ENCODE results near the gene RBM10. TPM values are rescaled to one million over a fixed set of nuclear protein-coding genes. Genes with fewer than 3 reads are reported as not detected.

RBM10 gene
- total RNA-seq, 3 donors from 2014 or later = 35.2 to 40.2 (median 37.7) TPM

DNA sequence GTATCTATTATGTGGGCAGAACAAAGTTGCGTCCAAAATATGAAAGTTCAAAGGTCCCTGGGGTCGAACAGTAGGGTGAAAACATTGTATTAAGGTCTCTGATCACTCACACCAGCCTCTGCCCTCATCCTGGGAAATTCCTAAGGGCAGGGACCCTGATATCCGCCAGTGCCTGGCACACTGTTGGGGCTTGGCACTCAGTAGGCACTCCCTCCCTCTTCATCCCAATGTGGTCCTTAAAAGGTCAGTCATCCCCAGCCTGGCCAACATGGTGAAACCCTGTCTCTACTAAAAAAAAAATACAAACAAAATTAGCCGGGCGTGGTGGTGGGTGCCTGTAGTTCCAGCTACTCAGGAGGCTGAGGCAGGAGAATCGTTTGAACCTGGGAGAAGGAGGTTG is 6.8 kb upstream of the RBM10 start:
- ATAC-seq (no peak), DNase-seq (no peak)
- no peaks in the 10 kb centered on the region for H3K9me3 ChIP-seq
- H3K4me3 ChIP-seq = no peak overlapping the region
- H3K36me3 ChIP-seq (ENCODE audit: low read depth) = no peaks in the 10 kb centered on the region
- H3K4me1 ChIP-seq (ENCODE audit: low read depth) = no peaks in the 10 kb centered on the region
- TF ChIP-seq, protein P1, sequence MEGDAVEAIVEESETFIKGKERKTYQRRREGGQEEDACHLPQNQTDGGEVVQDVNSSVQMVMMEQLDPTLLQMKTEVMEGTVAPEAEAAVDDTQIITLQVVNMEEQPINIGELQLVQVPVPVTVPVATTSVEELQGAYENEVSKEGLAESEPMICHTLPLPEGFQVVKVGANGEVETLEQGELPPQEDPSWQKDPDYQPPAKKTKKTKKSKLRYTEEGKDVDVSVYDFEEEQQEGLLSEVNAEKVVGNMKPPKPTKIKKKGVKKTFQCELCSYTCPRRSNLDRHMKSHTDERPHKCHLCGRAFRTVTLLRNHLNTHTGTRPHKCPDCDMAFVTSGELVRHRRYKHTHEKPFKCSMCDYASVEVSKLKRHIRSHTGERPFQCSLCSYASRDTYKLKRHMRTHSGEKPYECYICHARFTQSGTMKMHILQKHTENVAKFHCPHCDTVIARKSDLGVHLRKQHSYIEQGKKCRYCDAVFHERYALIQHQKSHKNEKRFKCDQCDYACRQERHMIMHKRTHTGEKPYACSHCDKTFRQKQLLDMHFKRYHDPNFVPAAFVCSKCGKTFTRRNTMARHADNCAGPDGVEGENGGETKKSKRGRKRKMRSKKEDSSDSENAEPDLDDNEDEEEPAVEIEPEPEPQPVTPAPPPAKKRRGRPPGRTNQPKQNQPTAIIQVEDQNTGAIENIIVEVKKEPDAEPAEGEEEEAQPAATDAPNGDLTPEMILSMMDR (IDR thresholded peaks at IDR 0.05) = no peak
- intact Hi-C loops (cut with DNase I, micrococcal nuclease) = no loop called here

DNA sequence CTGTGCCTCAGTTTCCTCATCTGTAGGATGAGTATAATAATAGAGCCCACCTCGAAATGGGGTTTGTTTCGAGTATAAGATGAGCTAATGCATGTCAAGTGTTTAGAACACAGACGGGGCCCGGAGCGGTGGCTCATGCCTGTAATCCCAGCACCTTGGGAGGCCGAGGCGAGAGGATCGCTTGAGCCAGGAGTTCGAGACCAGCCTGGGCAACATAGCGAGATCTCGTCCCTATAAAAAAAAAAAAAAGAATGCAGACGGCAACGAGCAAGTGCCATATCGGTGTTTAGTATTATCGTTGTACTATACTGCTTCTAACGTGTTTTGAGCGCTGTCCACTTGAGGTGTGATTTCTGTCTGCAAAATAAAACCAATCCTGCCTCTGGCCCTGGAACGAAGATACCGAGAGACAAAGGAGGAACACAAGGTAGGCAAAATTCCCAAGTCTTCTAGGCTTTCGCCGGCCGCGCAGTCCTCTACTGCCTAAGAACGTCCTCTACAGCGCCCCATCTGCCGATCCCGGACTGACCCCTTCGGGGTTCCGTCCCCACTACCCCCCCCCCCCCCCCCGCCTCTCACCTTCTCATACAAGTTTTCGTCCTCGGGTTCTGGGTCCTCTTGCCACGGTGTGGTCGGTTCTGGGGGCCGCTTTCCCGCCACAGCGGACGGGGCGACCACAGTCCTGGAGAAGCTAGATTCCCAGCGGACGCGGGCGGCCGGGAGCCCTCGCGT is 961 bp upstream of the RBM10 start:
- peak; percentile 30 for ATAC-seq
- Histone ChIP-seq H3K9me3 (no peaks in the 10 kb centered on the region), H3K4me1 (ENCODE audit: low read depth) (peaks cover 4% of the 10 kb centered on the region), H3K4me3 (peak overlapping the region; percentile 48), H3K36me3 (ENCODE audit: low read depth) (no peaks in the 10 kb centered on the region)
- intact Hi-C loops (cut with DNase I, micrococcal nuclease) = no loop called here
- TF ChIP-seq, protein P1 (IDR thresholded peaks at IDR 0.05) = no peak
- peak in 1 of 3 donors; percentile 34 for DNase-seq

DNA sequence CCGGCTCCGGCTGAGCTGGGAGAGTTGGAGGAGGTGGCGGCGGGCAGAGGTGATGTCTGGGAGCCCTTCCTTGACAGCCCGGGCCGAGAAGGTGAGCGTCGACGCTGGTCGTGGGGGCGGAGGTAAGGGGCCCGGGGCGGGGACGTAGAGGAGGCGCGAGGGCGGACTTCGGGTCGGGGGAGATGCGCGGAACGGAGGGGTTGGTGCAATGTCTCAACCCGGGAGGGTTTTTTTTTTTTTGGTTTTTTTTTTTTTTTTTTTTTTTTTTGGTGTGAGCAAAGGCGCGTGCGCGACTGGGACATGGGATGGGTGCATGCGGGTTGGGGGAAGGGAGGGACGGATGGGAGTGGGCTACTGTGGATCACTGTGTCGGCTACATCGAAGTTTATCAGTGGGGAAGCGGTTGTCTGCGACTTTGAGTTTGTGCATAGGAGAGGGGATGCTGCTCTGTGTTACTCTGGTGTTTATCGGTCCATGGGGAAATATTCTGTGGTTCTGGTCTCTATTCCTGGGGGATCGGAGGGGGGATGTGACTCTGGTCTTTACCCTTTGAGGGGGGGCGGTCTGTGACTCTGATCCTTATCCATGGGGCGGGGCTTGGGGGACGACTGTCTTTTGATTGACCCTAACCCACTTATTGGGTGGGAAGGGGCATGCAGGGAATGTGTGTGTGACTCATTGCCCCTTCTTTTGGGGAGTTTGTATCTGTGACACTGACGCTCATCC is 537 bp downstream of the RBM10 start:
- H3K36me3 ChIP-seq (ENCODE audit: low read depth) = no peaks in the 10 kb centered on the region
- H3K9me3 ChIP-seq = no peaks in the 10 kb centered on the region
- H3K4me1 ChIP-seq (ENCODE audit: low read depth) = peaks cover 4% of the 10 kb centered on the region
- TF ChIP-seq, protein P1 (IDR thresholded peaks at IDR 0.05) = no peak
- H3K4me3 ChIP-seq = peak overlapping the region; percentile 48
- peak; percentile 25 for ATAC-seq
- intact Hi-C loops (cut with DNase I, micrococcal nuclease) = no loop called here
- peak in 2 of 3 donors; percentile 32 to 38 for DNase-seq

DNA sequence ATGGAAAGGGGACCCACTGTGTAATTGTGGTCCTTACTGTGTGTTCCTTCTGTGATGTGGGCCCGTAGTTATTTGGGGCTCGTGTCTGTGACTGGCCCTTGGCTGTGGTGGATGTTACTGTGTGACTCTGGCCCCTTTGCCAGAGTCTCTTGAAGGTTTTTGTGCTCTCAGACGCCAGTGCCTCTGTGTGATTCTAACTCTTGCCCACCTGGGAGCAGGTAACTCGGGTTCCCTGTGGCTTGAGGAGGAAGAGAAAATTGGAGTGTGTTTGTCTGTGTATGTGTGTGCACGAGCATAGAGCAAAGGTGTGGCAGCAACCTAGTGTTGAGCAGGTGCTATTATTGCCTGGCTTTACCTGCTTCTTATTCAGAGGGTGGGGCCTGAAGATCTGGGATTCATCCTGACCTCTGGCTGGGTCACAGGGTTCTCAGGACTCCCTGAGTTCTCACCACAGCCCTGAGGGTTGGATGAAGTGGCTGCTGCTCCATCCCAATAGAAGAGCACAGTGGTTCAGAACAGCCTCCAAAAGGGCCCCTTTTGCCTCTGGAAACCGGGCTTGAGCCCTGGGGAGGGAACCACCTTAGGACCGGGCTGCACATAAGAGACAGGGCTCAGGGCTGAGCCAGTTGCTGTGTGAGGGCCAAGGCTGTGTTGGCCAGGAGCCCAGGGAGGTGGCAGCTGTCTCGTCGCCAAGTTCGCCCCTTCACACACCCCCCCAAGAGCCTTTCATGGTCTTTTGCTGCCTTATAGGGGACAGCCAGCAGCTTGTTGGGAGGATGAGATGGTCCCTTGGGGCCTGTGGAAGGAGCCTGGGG is 1.3 kb downstream of the RBM10 start:
- TF ChIP-seq, protein P1 (IDR thresholded peaks at IDR 0.05) = no peak
- Histone ChIP-seq H3K4me1 (ENCODE audit: low read depth) (peaks cover 4% of the 10 kb centered on the region), H3K9me3 (no peaks in the 10 kb centered on the region), H3K4me3 (no peak overlapping the region), H3K36me3 (ENCODE audit: low read depth) (no peaks in the 10 kb centered on the region)
- peak; percentile 59 for ATAC-seq
- intact Hi-C loops (cut with DNase I, micrococcal nuclease) = no loop called here
- peak in 2 of 3 donors; percentile 33 to 50 for DNase-seq

DNA sequence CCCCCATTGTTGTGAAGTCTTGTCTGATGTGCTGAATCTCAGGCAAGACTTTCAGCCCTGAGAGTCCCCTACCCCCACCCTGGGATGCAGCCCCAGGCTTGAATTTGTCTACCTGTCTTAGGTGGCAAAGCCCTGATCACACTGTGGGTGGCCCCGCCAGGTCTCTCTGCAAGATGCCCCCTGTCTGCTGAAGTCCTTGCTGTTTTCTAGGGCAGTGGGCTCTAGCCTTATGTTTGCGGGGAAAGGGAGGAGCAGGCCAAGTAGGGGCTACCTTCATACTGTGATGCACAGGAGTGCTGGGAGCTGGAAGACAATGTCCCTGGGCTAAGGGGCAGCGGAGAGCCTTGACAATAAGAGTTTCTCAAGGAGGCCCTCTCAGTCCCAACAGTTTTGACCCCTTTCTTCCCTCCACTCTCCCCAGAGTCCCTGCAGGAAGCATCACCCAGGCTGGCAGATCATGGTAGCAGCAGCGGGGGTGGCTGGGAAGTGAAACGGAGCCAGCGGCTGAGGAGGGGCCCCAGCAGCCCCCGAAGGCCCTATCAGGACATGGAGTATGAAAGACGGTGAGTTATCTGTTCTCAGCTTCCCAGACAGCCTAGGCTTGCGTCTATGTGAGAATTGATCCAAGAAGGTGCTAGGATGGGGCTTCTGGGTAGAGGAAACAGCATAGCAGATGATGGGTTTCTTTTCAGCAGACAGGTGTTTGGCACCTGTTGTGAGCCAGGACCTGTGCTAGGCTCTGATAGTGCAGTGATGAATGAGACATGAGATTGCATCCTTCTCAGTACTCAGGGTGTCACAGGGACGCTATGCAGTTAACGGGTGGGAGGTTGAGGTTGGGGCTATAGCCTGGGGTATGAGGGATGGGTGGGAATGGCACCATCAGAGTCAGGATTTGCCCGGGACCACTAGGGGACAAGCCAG is 2.2 kb downstream of the RBM10 start:
- intact Hi-C loops (cut with DNase I, micrococcal nuclease) = no loop called here

More for the DNA sequence above, 2.2 kb downstream of the RBM10 start:
- Histone ChIP-seq H3K9me3 (no peaks in the 10 kb centered on the region), H3K4me1 (ENCODE audit: low read depth) (peaks cover 4% of the 10 kb centered on the region), H3K4me3 (no peak overlapping the region), H3K36me3 (ENCODE audit: low read depth) (no peaks in the 10 kb centered on the region)
- ATAC-seq = no peak
- TF ChIP-seq, protein P1 (IDR thresholded peaks at IDR 0.05) = no peak
- no peak for DNase-seq
